ENCODE data around the gene BBX.
"Not testable (repeated sequence)": the region's sequence is repeated elsewhere in the genome, so short reads cannot be mapped to it uniquely, and the experiment has no call there.

Gene BBX

GRCh38 chr3:107833043-107833442 lies 310.3 kb downstream of the BBX start:
- no peak overlapping the region for H3K4me3 ChIP-seq
- H3K4me2 ChIP-seq: no peak overlapping the region
- no peaks in the 10 kb centered on the region for H3K9me3 ChIP-seq
- H3K36me3 ChIP-seq: no peaks in the 10 kb centered on the region
- H3K27ac ChIP-seq: no peak overlapping the region
- H3K9ac ChIP-seq: no peak overlapping the region
- H3K27me3 ChIP-seq: no peaks in the 10 kb centered on the region
- no peaks in the 10 kb centered on the region for H3K4me1 ChIP-seq
- no peaks in the 10 kb centered on the region for H4K20me1 ChIP-seq
- TF ChIP-seq Cebpa-rat (IDR thresholded peaks at IDR 0.05): no peak

GRCh38 chr3:107833722-107834416 lies 311.1 kb downstream of the BBX start:
- H3K4me3 ChIP-seq: no peak overlapping the region
- no peaks in the 10 kb centered on the region for H3K4me1 ChIP-seq
- no peak overlapping the region for H3K27ac ChIP-seq
- no peak overlapping the region for H3K4me2 ChIP-seq
- no peak for TF ChIP-seq Cebpa-rat (IDR thresholded peaks at IDR 0.05)
- no peak overlapping the region for H3K9ac ChIP-seq
- no peaks in the 10 kb centered on the region for H3K27me3 ChIP-seq
- no peaks in the 10 kb centered on the region for H3K9me3 ChIP-seq
- H3K36me3 ChIP-seq: no peaks in the 10 kb centered on the region
- H4K20me1 ChIP-seq: no peaks in the 10 kb centered on the region

- H3K4me2 ChIP-seq, H3K27ac ChIP-seq, H3K9ac ChIP-seq, H3K4me3 ChIP-seq, H3K36me3 ChIP-seq, H3K9me3 ChIP-seq, H3K4me1 ChIP-seq, H3K27me3 ChIP-seq, H4K20me1 ChIP-seq: not testable (repeated sequence)
Observed at GRCh38 chr3:107835001-107835400, 312.2 kb downstream of the BBX start.

DNA sequence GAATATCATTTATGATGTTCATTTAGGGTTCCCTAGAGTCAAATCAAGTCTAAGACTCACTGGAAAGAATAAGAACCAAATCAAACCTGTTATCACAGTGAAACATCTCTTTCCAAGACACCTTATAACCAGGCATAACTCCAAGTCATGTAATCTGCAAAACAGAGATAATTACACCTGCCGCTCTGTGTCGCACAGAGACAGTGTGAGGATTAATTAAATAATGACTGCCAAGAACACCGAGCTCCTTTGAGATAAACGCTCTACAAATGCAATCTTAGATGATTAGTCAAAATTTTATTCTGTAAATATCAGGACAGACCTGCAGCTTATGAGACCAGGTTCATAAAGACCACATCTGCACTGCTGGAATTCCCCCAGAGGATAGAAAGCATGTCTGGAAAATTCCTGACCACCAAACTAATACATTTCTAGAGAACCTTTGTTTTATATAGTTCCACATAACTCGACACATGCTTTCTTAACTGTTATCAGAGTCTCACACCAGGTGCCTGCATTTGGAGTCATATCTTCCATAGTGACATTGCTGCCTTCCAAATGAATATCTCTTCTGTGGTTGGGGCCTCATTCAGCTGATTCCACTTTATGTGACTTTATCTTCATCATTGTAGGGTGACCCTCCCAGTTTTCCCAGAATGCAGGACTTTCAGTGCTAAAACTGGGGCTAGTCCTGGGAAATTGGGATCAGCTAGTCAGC lies 315.3 kb downstream of the BBX start:
- H3K9me3 ChIP-seq: no peaks in the 10 kb centered on the region
- TF ChIP-seq Cebpa-rat (IDR thresholded peaks at IDR 0.05): no peak
- no peaks in the 10 kb centered on the region for H3K4me1 ChIP-seq
- H3K27ac ChIP-seq: no peak overlapping the region
- H4K20me1 ChIP-seq: no peaks in the 10 kb centered on the region
- H3K27me3 ChIP-seq: no peaks in the 10 kb centered on the region
- H3K9ac ChIP-seq: no peak overlapping the region
- H3K4me3 ChIP-seq: no peak overlapping the region
- H3K4me2 ChIP-seq: no peak overlapping the region
- H3K36me3 ChIP-seq: no peaks in the 10 kb centered on the region

DNA sequence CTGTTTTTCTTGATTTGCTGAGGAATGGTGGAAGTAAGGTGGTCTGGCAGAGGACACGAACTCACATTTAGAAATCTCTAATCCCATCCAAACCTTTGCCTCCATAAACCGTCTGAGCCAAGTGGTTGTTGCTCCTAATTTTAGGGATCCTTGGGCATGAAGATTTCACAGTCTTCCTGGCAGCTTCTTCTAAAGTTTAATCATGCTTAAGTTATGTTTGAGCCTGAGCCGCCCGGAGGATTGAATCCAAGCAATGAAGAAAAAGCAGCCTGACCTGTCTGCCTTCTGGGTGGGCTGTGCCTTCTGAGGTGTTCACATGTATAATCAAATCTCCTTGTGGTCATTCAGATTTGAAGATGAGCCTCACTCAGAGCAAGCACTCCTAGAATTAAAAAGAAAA lies 319.1 kb downstream of the BBX start:
- Histone ChIP-seq H3K36me3 (no peaks in the 10 kb centered on the region), H4K20me1 (no peaks in the 10 kb centered on the region), H3K27ac (no peak overlapping the region), H3K4me3 (no peak overlapping the region), H3K4me2 (no peak overlapping the region), H3K9ac (no peak overlapping the region), H3K4me1 (no peaks in the 10 kb centered on the region), H3K27me3 (no peaks in the 10 kb centered on the region), H3K9me3 (no peaks in the 10 kb centered on the region)
- TF ChIP-seq Cebpa-rat (IDR thresholded peaks at IDR 0.05): no peak

DNA sequence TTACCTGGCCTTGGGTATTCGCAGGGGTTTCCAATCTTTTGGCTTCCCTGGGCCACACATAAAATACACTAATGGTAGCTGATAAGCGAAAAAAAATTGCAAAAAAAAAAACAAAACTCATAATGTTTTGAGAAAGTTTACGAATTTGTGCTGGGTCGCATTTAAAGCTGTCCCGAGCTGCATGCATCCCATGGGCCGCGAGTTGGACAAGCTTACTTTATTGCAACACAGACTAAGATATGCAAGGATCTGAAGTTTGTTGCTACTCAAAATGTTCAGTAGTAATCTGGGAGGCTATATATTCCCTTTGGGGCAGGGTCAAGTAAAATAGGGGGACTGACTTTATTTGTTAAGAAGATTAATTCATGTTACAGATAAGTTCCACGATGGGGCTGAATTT lies 320.2 kb downstream of the BBX start:
- Histone ChIP-seq H3K27me3 (no peaks in the 10 kb centered on the region), H3K9me3 (no peaks in the 10 kb centered on the region), H3K27ac (no peak overlapping the region), H3K9ac (no peak overlapping the region), H3K36me3 (no peaks in the 10 kb centered on the region), H3K4me1 (no peaks in the 10 kb centered on the region), H3K4me2 (no peak overlapping the region), H3K4me3 (no peak overlapping the region), H4K20me1 (no peaks in the 10 kb centered on the region)
- no peak for TF ChIP-seq Cebpa-rat (IDR thresholded peaks at IDR 0.05)

GRCh38 chr3:107845380-107846278 lies 322.9 kb downstream of the BBX start:
- Histone ChIP-seq H3K27ac (no peak overlapping the region), H3K4me2 (no peak overlapping the region), H3K9ac (no peak overlapping the region)

DNA sequence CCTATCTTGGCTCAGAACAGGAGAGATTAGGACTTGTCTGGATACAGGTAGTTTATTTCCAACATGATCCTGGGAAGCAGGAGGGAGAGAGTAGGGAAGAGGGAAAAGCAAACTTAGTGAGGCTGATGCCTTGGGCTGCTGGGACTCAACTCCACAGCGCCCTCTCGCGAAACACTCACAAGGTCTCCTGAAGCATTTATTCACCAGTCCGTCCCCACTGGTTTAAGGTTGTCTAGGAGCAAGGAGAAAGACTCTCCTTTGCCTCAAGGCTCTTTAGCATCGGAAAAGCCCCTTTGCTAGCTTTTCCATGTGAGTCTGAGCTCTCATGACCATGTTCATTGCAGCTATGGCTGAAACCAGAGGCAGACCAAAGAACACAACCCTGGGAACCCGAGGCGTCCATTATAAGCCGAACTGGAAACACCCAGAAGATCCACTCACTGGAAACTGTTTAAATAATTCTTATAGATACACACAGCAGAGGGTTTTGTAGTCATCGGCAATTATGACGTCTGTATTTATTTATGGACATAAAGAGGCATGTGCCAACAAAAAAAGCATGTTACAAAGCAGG lies 323.6 kb downstream of the BBX start:
- Histone ChIP-seq H3K27me3 (no peaks in the 10 kb centered on the region), H3K36me3 (no peaks in the 10 kb centered on the region), H3K4me3 (no peak overlapping the region), H3K4me2 (no peak overlapping the region), H3K4me1 (no peaks in the 10 kb centered on the region), H3K27ac (no peak overlapping the region), H4K20me1 (no peaks in the 10 kb centered on the region), H3K9me3 (no peaks in the 10 kb centered on the region), H3K9ac (no peak overlapping the region)
- TF ChIP-seq Cebpa-rat (IDR thresholded peaks at IDR 0.05): no peak

More at GRCh38 chr3:107845380-107846278, 322.9 kb downstream of the BBX start:
- Histone ChIP-seq H4K20me1 (no peaks in the 10 kb centered on the region), H3K9me3 (no peaks in the 10 kb centered on the region), H3K4me1 (no peaks in the 10 kb centered on the region), H3K27me3 (no peaks in the 10 kb centered on the region), H3K4me3 (no peak overlapping the region), H3K36me3 (no peaks in the 10 kb centered on the region)
- TF ChIP-seq Cebpa-rat (IDR thresholded peaks at IDR 0.05): no peak

DNA sequence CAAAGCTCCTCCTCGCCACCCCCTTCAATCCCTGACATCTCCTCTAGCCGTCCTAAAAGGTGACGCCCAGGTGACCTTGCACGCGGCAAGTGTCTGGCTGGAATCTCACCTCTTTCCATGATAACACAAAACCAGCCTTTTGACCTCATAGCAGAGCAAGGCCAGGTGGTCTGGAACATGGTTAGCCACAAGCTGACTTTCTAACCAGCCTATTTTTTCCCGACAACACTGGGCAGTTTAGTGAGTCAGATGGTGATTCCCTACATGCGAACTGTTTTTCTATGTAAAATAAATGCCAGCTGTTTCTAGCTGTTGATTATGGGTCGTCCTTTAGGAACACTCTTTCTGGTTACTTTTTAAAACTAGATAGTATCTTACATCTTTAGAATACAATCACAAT lies 325.0 kb downstream of the BBX start:
- no peak overlapping the region for H3K4me2 ChIP-seq
- H3K36me3 ChIP-seq: no peaks in the 10 kb centered on the region
- no peaks in the 10 kb centered on the region for H3K27me3 ChIP-seq
- no peak for TF ChIP-seq Cebpa-rat (IDR thresholded peaks at IDR 0.05)
- no peaks in the 10 kb centered on the region for H4K20me1 ChIP-seq
- no peak overlapping the region for H3K27ac ChIP-seq
- no peak overlapping the region for H3K9ac ChIP-seq
- no peaks in the 10 kb centered on the region for H3K4me1 ChIP-seq
- no peaks in the 10 kb centered on the region for H3K9me3 ChIP-seq
- no peak overlapping the region for H3K4me3 ChIP-seq

Data from BLaER1 (cell line).